ENCODE measurements around the gene ESPN.
"Not testable (repeated sequence)": the region's sequence is repeated elsewhere in the genome, so short reads cannot be mapped to it uniquely, and the experiment has no call there.

Gene ESPN

DNA sequence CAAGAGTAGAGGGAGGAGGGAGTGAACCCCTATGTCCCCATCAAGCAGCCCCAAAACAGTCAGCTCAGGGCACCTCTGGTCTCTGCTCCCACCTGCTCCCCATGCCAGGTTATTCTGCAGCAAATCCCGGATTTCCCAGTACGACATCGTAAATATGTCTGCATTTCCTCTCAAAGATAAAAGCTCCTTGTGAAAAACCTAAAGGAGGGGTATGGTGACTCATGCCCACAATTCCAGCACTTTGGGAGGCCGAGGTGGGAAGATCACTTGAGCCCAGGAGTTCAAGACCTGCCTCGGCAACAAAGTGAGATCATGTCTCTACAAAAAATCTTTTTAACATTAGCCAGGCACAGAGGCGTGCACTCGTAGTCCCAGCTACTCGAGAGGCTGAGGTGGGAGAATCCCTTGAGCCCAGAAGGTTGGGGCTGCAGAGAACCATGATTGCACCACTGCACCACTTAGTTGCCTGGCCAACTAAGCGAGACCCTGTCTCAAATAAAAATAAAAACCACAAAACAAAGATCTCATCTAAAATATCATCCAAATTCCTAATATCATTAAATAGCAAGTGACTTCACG lies 38.1 kb upstream of the ESPN start:
- TF ChIP-seq CTCF (IDR thresholded peaks at IDR 0.05; ENCODE audit: insufficient read depth, low read depth, low read length, missing control alignments), result no peak
- no peak overlapping the region for H3K4me3 ChIP-seq (ENCODE audit: low read depth, low read length)
- no peak for DNase-seq (ENCODE audit: low read depth)

DNA sequence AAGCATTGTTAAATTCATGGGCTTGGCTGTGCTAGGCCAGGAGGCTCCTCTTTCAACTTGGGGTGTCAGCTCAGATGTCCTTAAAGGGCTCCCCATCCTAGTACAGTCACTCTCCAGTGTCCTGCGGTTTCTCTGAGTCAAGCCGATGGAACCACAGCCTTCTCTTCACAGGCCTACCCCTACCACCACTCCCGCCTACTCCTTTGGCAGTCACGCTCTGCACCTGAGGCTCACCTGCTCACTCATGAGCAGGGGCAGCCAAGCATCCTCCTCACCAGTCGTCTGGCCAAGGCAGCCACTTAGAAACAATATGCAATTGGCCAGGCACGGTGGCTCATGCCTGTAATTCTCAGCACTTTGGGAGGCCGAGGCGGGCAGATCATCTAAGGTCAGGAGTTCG lies 34.6 kb upstream of the ESPN start:
- TF ChIP-seq CTCF (IDR thresholded peaks at IDR 0.05; ENCODE audit: insufficient read depth, low read depth, low read length, missing control alignments), result no peak
- no peak overlapping the region for H3K4me3 ChIP-seq (ENCODE audit: low read depth, low read length)
- DNase-seq (ENCODE audit: low read depth), result no peak

DNA sequence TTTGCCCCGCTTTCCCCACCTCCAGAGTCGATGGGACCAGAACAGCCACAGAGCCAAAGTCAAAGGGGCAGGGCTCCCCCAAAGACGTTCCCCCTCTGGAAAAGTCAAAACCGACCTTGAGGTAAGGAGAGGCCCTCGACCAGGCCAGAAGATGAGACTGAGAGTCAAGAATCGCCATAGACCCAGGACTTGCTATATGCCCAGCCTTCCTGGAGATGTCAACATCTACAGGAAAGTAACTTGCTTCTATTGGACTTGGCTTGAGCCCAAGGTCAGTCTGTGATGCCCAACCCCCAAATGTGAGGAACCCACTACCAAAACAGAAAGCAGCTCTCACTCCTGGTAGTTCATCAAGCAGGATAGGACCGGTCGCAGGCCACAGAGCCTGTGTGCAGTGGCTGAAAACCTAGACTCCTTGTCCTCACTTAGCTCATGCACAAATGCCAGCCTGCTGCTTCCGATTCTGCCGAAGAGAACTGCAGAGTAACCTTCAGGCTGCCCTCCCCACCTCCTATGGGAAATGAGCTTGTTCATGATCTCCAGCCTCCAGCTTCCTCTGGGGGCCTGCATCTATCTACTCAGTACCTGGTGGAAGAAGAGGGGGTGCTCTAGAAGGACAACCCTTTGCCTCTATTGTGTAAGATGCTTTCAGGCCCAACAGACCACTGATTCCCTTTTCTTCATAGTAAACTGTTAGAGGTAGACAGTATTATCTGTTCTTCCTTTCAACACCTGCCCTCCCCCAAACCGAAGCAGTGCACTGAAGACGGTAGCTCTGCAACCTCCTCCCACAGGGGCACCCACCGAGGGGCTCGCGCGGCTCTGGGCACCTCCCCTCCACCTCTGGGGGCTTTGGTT lies 32.4 kb upstream of the ESPN start:
- DNase-seq (ENCODE audit: low read depth), result peak; percentile 67
- peak overlapping the region; percentile 67 for H3K4me3 ChIP-seq (ENCODE audit: low read depth, low read length)
- TF ChIP-seq CTCF (IDR thresholded peaks at IDR 0.05; ENCODE audit: insufficient read depth, low read depth, low read length, missing control alignments), result no peak

GRCh38 chr1:6392809-6393399 lies 31.7 kb upstream of the ESPN start:
- peak overlapping the region; percentile 67 for H3K4me3 ChIP-seq (ENCODE audit: low read depth, low read length)
- no peak for DNase-seq (ENCODE audit: low read depth)
- TF ChIP-seq CTCF (IDR thresholded peaks at IDR 0.05; ENCODE audit: insufficient read depth, low read depth, low read length, missing control alignments), result no peak

GRCh38 chr1:6393400-6394187 lies 31.0 kb upstream of the ESPN start, which contains the start of gene ACOT7:
Gene ACOT7, minus strand, starts transcription at chr1:6393767. Its CDS starts 368 bp downstream, at chr1:6393399.
- no peak for TF ChIP-seq CTCF (IDR thresholded peaks at IDR 0.05; ENCODE audit: insufficient read depth, low read depth, low read length, missing control alignments)
- H3K4me3 ChIP-seq (ENCODE audit: low read depth, low read length), result peak within 1 kb of the TSS; percentile 87
- peak; percentile 93 for DNase-seq (ENCODE audit: low read depth)

DNA sequence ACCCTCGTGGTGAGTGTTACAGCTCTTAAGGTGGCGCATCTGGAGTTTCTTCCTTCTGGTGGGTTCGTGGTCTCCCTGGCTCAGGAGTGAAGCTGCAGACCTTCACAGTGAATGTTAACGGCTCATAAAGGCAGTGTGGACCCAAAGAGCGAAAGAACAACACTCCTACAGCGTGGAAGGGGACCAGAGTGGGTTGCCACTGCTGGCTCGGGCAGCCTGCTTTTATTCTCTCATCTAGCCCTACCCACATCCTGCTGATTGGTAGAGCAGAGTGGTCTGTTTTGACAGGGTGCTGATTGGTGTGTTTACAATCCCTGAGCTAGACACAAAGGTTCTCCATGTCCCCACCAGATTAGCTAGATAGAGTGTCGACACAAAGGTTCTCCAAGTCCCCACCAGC lies 29.4 kb upstream of the ESPN start:
- H3K4me3 ChIP-seq (ENCODE audit: low read depth, low read length); DNase-seq (ENCODE audit: low read depth): not testable (repeated sequence)

- not testable (repeated sequence) for H3K4me3 ChIP-seq (ENCODE audit: low read depth, low read length); DNase-seq (ENCODE audit: low read depth)
These were observed 28.8 kb upstream of the ESPN start for GRCh38 chr1:6395781-6396244.

Data from GM12865 (cell line).